ENCODE results near the gene GIT2. TPM values are rescaled to one million over a fixed set of nuclear protein-coding genes. Genes with fewer than 3 reads are reported as not detected.

GIT2 gene
- total RNA-seq, 4 donors from 2014 or later: 14.1 to 31.9 (median 21.0) TPM

DNA sequence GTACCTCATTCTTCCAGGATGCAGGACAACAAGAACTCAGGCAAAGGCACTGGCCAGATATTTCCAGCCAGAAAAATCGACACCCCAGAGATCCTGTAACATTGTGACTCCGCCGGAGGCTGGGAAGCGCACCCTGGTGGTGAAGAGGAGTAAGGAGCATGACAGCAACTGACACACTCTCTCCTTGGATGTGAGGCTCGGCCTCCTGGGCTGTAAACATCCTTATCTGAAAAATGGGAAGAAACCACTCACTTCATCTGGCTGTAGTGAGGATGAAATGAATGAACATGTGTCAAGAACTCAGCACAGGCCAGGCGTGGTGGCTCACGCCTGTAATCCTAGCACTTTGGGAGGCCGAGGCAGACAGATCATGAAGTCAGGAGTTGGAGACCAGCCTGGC is 68.5 kb downstream of the GIT2 start:
- 69 to 72% methylated on average over 5 to 8 of the region's 8 CpGs for WGBS, 2 donors
- Histone ChIP-seq H3K27me3 (no peaks in the 10 kb centered on the region), H3K36me3 (peaks cover 0 to 61% (median 10%) of the 10 kb centered on the region in 3 donors), H3K27ac (no peak overlapping the region), H3K4me3 (no peak overlapping the region), H3K4me1 (peaks cover 0 to 2% (median 0%) of the 10 kb centered on the region in 3 donors), H3K9me3 (no peaks in the 10 kb centered on the region)
- TF ChIP-seq POLR2A (IDR thresholded peaks at IDR 0.05) (no peak), CTCF (IDR thresholded peaks at IDR 0.05) (peak in 5 of 6 experiments; percentile 49 to 81 (median 58))
- intact Hi-C loops (cut with DNase I): no loop called here
- no peak for DNase-seq

- no peak for TF ChIP-seq POLR2A (IDR thresholded peaks at IDR 0.05)
- TF ChIP-seq CTCF (IDR thresholded peaks at IDR 0.05): no peak
- no peak overlapping the region for H3K27ac ChIP-seq
- no peaks in the 10 kb centered on the region for H3K27me3 ChIP-seq
- WGBS, 2 donors: 78 to 88% methylated on average over 2 to 3 of the region's 11 CpGs
- intact Hi-C loops (cut with DNase I): no loop called here
- no peaks in the 10 kb centered on the region for H3K4me1 ChIP-seq
- no peak for DNase-seq
- no peak overlapping the region for H3K4me3 ChIP-seq
- peaks cover 0 to 60% (median 10%) of the 10 kb centered on the region in 3 donors for H3K36me3 ChIP-seq
- H3K9me3 ChIP-seq: no peaks in the 10 kb centered on the region
These were observed 69.5 kb downstream of the GIT2 start for GRCh38 chr12:109926488-109927210.

DNA sequence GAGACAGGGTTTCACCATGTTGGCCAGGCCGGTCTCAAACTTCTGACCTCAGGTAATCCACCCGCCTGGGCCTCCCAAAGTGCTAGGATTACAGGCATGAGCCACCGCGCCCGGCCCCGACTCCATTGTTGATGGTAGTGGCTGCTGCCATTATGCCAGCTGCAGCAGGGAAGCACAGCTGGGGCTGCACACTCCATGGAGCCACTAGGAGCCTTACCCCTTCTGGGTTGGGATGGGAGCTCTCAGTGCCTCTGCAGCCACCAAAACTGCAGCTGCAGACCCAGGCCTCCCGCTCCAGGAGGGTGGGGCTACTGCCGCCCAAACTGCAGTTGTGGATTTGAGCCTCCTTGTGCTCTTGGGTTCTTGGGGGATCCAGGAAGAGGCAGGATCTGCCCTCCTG is 70.2 kb downstream of the GIT2 start:
- WGBS, 2 donors: 87 to 100% methylated on average over 3 to 4 of the region's 8 CpGs
- Histone ChIP-seq H3K9me3 (no peaks in the 10 kb centered on the region), H3K4me3 (no peak overlapping the region), H3K36me3 (peaks cover 0 to 60% (median 6%) of the 10 kb centered on the region in 3 donors), H3K4me1 (no peaks in the 10 kb centered on the region), H3K27me3 (no peaks in the 10 kb centered on the region), H3K27ac (no peak overlapping the region)
- TF ChIP-seq CTCF (IDR thresholded peaks at IDR 0.05) (no peak), POLR2A (IDR thresholded peaks at IDR 0.05) (no peak)
- intact Hi-C loops (cut with DNase I): no loop called here
- DNase-seq: no peak

DNA sequence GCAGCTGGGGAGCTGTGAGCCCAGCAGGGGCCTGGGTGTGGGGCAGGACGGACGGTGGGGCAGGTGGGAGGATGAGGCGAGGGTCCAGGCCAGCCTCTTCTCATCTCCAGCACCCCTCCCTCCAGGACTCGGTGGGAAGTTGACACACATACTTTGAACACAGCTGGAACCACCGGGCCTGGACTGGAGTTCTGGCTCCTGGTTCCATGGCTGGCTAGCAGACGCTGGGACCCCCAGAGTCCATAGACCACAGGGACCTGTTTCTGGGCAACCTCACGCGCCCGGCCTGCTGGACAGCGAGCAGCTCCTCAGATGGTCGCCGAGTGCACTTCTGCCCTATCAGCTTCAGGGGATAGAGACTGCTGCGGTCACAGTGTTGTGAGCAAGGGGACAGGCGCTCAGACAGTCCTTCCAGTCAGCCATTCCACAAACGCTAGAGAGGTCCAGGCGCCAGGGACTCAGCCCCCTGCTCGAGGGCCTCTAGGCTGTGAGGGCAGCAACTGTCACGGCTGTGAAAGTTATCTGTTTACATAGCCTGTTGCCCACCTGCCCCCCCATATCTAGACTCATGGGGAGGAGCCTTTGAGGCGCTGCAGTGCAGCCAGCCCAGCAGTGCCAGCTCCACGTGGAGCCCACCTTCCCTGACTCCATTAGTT is 70.9 kb downstream of the GIT2 start:
- 77 to 78% methylated on average over 10 to 17 of the region's 20 CpGs for WGBS, 2 donors
- no peak for DNase-seq
- peaks cover 0 to 60% (median 4%) of the 10 kb centered on the region in 3 donors for H3K36me3 ChIP-seq
- no peaks in the 10 kb centered on the region for H3K9me3 ChIP-seq
- H3K27me3 ChIP-seq: no peaks in the 10 kb centered on the region
- H3K27ac ChIP-seq: no peak overlapping the region
- no peak for TF ChIP-seq POLR2A (IDR thresholded peaks at IDR 0.05)
- TF ChIP-seq CTCF (IDR thresholded peaks at IDR 0.05): no peak
- intact Hi-C loops (cut with DNase I): no loop called here
- H3K4me1 ChIP-seq: no peaks in the 10 kb centered on the region
- H3K4me3 ChIP-seq: no peak overlapping the region

DNA sequence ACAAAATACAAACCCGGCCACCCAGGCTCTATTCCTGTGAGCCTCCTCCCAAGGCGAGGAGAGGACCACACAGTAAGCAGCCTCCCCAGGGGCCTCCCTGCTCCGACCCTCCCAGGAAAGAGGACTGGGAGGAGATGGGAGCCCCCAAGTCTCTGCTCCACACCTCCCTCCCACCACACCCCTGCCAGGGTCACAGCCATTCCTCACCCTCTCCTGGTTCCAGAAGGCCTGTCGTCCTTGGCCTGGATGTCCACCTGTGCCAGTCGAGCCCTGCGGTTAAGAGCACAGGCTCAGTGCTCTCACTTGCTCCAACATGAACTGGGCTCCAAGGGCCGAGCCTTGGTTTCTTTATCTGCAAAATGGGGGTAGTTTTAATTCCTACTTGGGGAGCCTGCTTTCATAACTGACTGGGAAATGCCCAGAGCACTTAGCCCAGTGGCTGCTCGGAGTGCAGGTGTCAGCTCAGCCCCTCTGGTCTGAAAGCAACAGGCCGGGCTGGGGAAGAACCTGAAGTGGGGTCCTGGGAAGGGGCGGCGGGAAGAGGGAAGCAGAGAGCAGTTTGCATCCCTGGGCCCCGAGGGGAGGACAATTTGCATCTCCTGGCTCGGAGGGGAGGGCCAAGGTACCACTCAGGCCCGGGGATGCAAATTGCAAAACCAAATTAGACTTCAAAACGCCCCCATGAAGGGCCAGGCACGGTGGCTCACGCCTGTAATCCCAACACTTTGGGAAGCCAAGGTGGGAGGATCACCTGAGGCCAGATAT is 72.5 kb downstream of the GIT2 start:
- H3K27ac ChIP-seq: no peak overlapping the region
- DNase-seq: no peak
- H3K9me3 ChIP-seq: no peaks in the 10 kb centered on the region
- no peaks in the 10 kb centered on the region for H3K27me3 ChIP-seq
- peaks cover 4 to 60% (median 7%) of the 10 kb centered on the region in 3 donors for H3K36me3 ChIP-seq
- intact Hi-C loops (cut with DNase I): no loop called here
- H3K4me3 ChIP-seq: no peak overlapping the region
- 83 to 87% methylated on average over 12 to 17 of the region's 17 CpGs for WGBS, 2 donors
- no peaks in the 10 kb centered on the region for H3K4me1 ChIP-seq
- no peak for TF ChIP-seq POLR2A (IDR thresholded peaks at IDR 0.05)
- TF ChIP-seq CTCF (IDR thresholded peaks at IDR 0.05): no peak

Data from esophagus squamous epithelium (tissue), 5 donors.